Smooth muscle cell (in vitro differentiated cells): ENCODE measurements around the gene CHD9NB. TPM values are rescaled to one million over a fixed set of nuclear protein-coding genes. Genes with fewer than 3 reads are reported as not detected.

Experiments used
- DNase-seq: peaks from one replicate; lab custom pipeline; 2025; ENCODE audit not compliant: unreplicated experiment; lab: John Stamatoyannopoulos, UW
- H2AFZ ChIP-seq: fragments of 200-600 bp; sonication (generic); 2 replicates; pipeline ENCODE4 v1.6.0; 2016; ENCODE audit warnings: antibody characterized with exemption, low read depth, mild to moderate bottlenecking
- H3F3A ChIP-seq: fragments of 200-600 bp; sonication (generic); 2 replicates; pipeline ENCODE4 v1.6.0; 2017; ENCODE audit warnings: antibody characterized with exemption, low read depth
- H3K27ac ChIP-seq: fragments of 200-600 bp; sonication (generic); 2 replicates; pipeline ENCODE4 v1.5.1; 2016; ENCODE audit warnings: low read depth, mild to moderate bottlenecking
- H3K27me3 ChIP-seq: fragments of 200-600 bp; sonication (generic); 2 replicates; pipeline ENCODE4 v1.6.1; 2016; ENCODE audit warnings: low read depth, mild to moderate bottlenecking
- H3K36me3 ChIP-seq: fragments of 200-600 bp; sonication (generic); 2 replicates; pipeline ENCODE4 v1.5.1; 2016; ENCODE audit warnings: low read depth
- H3K4me1 ChIP-seq: fragments of 200-600 bp; sonication (generic); 2 replicates; pipeline ENCODE4 v1.5.1; 2016; ENCODE audit warnings: low read depth
- H3K4me2 ChIP-seq: fragments of 200-600 bp; sonication (generic); 2 replicates; pipeline ENCODE4 v1.6.0; 2016; ENCODE audit warnings: mild to moderate bottlenecking
- H3K4me3 ChIP-seq: fragments of 200-600 bp; sonication (generic); 2 replicates; pipeline ENCODE4 v1.5.1; 2016; ENCODE audit warnings: mild to moderate bottlenecking
- H3K79me2 ChIP-seq: fragments of 200-600 bp; sonication (generic); 2 replicates; pipeline ENCODE4 v1.6.0; 2016; ENCODE audit warnings: low read depth, mild to moderate bottlenecking
- H3K9ac ChIP-seq: fragments of 200-600 bp; sonication (generic); 2 replicates; pipeline ENCODE4 v1.6.0; 2016; ENCODE audit warnings: low read depth
- H3K9me3 ChIP-seq: fragments of 200-600 bp; sonication (generic); replicated peaks from 2 replicates; pipeline ENCODE4 v1.5.1; 2016; ENCODE audit warnings: low read depth
- H4K20me1 ChIP-seq: fragments of 200-600 bp; sonication (generic); 2 replicates; pipeline ENCODE4 v1.6.0; 2016; ENCODE audit warnings: low read depth
- CTCF ChIP-seq: fragments of 200-600 bp; sonication (generic); IDR thresholded peaks from 2 replicates; pipeline ENCODE4 v1.5.1; 2017; ENCODE audit warnings: borderline replicate concordance, mild to moderate bottlenecking, antibody characterized with exemption; ENCODE audit not compliant: insufficient read depth, poor library complexity, severe bottlenecking
- WGBS: methylation state at CpG from one replicate; pipeline ENCODE4 v1.1.7; 2016; ENCODE audit warnings: low lambda C conversion rate; 5-methylcytosine and 5-hydroxymethylcytosine counted together
- polyA plus RNA-seq: library from polyadenylated mRNA; unstranded; fragments of >200 nt; fragmentation: Nextera tagmentation; extraction: Ambion mirVana; gene quantifications from 2 replicates; pipeline ENCODE4 v1.2.1, GENCODE V29; 2016
- total RNA-seq: library from RNA; depleted of rRNA; stranded (reverse); fragments of >200 nt; gene quantifications from 2 replicates; pipeline ENCODE4 v1.2.3, GENCODE V29; 2014

Gene CHD9NB
- total and polyA plus RNA-seq, 2 experiments from 2014 or later: not detected

DNA sequence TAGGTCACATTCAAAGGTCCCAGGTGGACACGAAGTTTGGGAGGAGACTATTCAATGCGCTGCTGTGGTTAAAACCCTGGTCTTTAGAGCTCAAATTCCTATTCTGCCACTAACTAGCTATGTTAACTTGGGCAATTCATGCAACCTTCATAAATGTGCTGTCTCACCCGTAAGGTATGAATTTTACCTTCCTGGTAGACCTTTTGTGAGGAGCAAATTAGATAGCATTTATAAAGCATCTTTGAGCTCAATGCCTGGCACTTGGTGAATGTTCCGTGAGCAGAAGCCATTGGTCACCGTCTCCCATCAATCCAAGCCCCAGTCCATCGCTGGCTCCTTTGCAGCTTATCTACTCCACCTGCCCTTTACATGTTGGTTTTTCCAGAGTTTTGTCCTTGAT, 16.6 kb downstream of the CHD9NB start:
- H2AFZ ChIP-seq: no peak overlapping the region
- H3K4me1 ChIP-seq: peaks cover 6% of the 10 kb centered on the region
- WGBS: 97% methylated on average over 6 of the region's 6 CpGs
- TF ChIP-seq CTCF: no peak
- no peaks in the 10 kb centered on the region for H3K27me3 ChIP-seq
- no peak overlapping the region for H3K27ac ChIP-seq
- H3K9me3 ChIP-seq: no peaks in the 10 kb centered on the region
- H3K4me3 ChIP-seq: no peak overlapping the region
- H3K9ac ChIP-seq: no peak overlapping the region
- no peaks in the 10 kb centered on the region for H3K36me3 ChIP-seq
- H3F3A ChIP-seq: peaks cover 5% of the 10 kb centered on the region
- H3K79me2 ChIP-seq: no peaks in the 10 kb centered on the region
- H4K20me1 ChIP-seq: no peaks in the 10 kb centered on the region
- no peak overlapping the region for H3K4me2 ChIP-seq
- DNase-seq: no peak

GRCh38 chr16:53035176-53035942, 17.3 kb downstream of the CHD9NB start:
- 81% methylated on average over 3 of the region's 3 CpGs for WGBS
- DNase-seq: no peak

DNA sequence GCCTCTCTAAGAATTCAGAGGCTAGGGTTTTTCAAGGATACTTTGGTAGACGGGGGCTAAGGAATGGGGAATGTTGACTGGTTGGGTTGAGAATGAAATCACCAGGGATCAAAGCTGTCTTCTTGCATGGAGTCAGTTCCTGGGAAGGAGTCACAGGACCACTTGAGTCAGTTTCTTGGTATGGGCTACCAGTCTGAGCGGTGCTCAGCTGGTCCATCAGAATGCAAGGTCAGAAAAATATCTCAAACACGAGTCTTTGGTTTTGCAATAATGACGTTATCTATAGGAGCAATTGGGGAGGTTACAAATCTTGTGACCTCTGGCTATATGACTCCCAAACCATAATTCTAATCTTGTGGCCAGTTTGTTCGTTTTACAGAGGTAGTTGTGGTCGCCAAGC, 18.4 kb downstream of the CHD9NB start:
- H3K27me3 ChIP-seq: no peaks in the 10 kb centered on the region
- no peak overlapping the region for H3K4me2 ChIP-seq
- H4K20me1 ChIP-seq: no peaks in the 10 kb centered on the region
- 43% methylated on average over 6 of the region's 6 CpGs for WGBS
- H3K36me3 ChIP-seq: no peaks in the 10 kb centered on the region
- no peak for DNase-seq
- no peaks in the 10 kb centered on the region for H3K79me2 ChIP-seq
- peak overlapping the region; percentile 69 for H3K27ac ChIP-seq
- H3K4me3 ChIP-seq: no peak overlapping the region
- H3K4me1 ChIP-seq: peaks cover 6% of the 10 kb centered on the region
- H2AFZ ChIP-seq: no peak overlapping the region
- no peaks in the 10 kb centered on the region for H3F3A ChIP-seq
- H3K9ac ChIP-seq: no peak overlapping the region
- TF ChIP-seq CTCF: no peak
- no peaks in the 10 kb centered on the region for H3K9me3 ChIP-seq

More at GRCh38 chr16:53035176-53035942, 17.3 kb downstream of the CHD9NB start:
- Histone ChIP-seq H3K79me2 (no peaks in the 10 kb centered on the region), H2AFZ (no peak overlapping the region), H3K4me1 (peaks cover 6% of the 10 kb centered on the region), H3K4me2 (no peak overlapping the region), H3K36me3 (no peaks in the 10 kb centered on the region), H4K20me1 (no peaks in the 10 kb centered on the region), H3K27me3 (no peaks in the 10 kb centered on the region), H3K9me3 (no peaks in the 10 kb centered on the region), H3K9ac (no peak overlapping the region), H3F3A (no peaks in the 10 kb centered on the region), H3K27ac (peak overlapping the region; percentile 69), H3K4me3 (no peak overlapping the region)
- no peak for TF ChIP-seq CTCF
